Neuronal stem cell (in vitro differentiated cells): ENCODE data around the gene CTNNA3.
A peak's percentile ranks its signal among the peaks of the same experiment; 100 is the strongest.
"Not testable (repeated sequence)": the region's sequence is repeated elsewhere in the genome, so short reads cannot be mapped to it uniquely, and the experiment has no call there.

Experiments used
- DNase-seq: peaks from one replicate; pipeline ENCODE4 v3.0.0-alpha.2; 2013; ENCODE audit warnings: low spot score
- H2AFZ ChIP-seq: one replicate; pipeline ENCODE4 v1.6.1; 2013; ENCODE audit warnings: mild to moderate bottlenecking, low read length, inconsistent platforms
- H2AK5ac ChIP-seq: 2 replicates; pipeline ENCODE4 v1.6.1; 2013; ENCODE audit warnings: low read depth, mild to moderate bottlenecking, inconsistent platforms, low read length, moderate library complexity, mixed read lengths
- H2BK120ac ChIP-seq: 2 replicates; pipeline ENCODE4 v1.6.1; 2013; ENCODE audit warnings: low read depth, mild to moderate bottlenecking, inconsistent platforms, low read length, moderate library complexity, mixed read lengths
- H2BK12ac ChIP-seq: one replicate; pipeline ENCODE4 v1.6.1; 2013; ENCODE audit warnings: low read length, inconsistent platforms
- H2BK15ac ChIP-seq: 2 replicates; pipeline ENCODE4 v1.6.1; 2013; ENCODE audit warnings: mild to moderate bottlenecking, low read length, inconsistent platforms, mixed read lengths
- H2BK5ac ChIP-seq: one replicate; pipeline ENCODE4 v1.6.1; 2013; ENCODE audit warnings: inconsistent platforms, mild to moderate bottlenecking, low read length, moderate library complexity
- H3K14ac ChIP-seq: one replicate; pipeline ENCODE4 v1.6.1; 2013; ENCODE audit warnings: low read length, inconsistent platforms
- H3K18ac ChIP-seq: 2 replicates; pipeline ENCODE4 v1.6.1; 2013; ENCODE audit warnings: low read length, inconsistent platforms
- H3K23ac ChIP-seq: 2 replicates; pipeline ENCODE4 v1.6.1; 2013; ENCODE audit warnings: low read depth, mild to moderate bottlenecking, mixed read lengths, low read length, inconsistent platforms; ENCODE audit not compliant: poor library complexity
- H3K27ac ChIP-seq: replicated peaks from 3 replicates; pipeline ENCODE4 v1.5.1; 2013; ENCODE audit warnings: low read length, inconsistent platforms
- H3K27me3 ChIP-seq, 3 experiments: 2 replicates each; pipeline ENCODE4 v1.6.1; 2013; ENCODE audit warnings: low read length in 3 of 3, mild to moderate bottlenecking in 2 of 3, inconsistent platforms in 1 of 3, low read depth in 1 of 3, mixed read lengths in 1 of 3, moderate library complexity in 1 of 3; ENCODE audit not compliant: control insufficient read depth in 3 of 3, insufficient read depth in 3 of 3
- H3K36me3 ChIP-seq, 2 donors: replicated peaks in 1 of 2; 2 replicates each; pipeline ENCODE4 v1.6.1; 2013; ENCODE audit warnings: low read length in 2 of 2; ENCODE audit not compliant: control insufficient read depth in 2 of 2, insufficient read depth in 2 of 2
- H3K4ac ChIP-seq: 2 replicates; pipeline ENCODE4 v1.6.1; 2013; ENCODE audit warnings: inconsistent platforms, mild to moderate bottlenecking, low read length, moderate library complexity
- H3K4me1 ChIP-seq, 2 donors: 1 replicate in 1 of 2; 2 replicates in 1 of 2; pipeline ENCODE4 v1.6.1; 2013; ENCODE audit warnings: low read length in 2 of 2, low read depth in 1 of 2; ENCODE audit not compliant: control insufficient read depth in 2 of 2, insufficient read depth in 1 of 2
- H3K4me2 ChIP-seq: one replicate; pipeline ENCODE4 v1.6.1; 2013; ENCODE audit warnings: mild to moderate bottlenecking, low read length, inconsistent platforms; ENCODE audit not compliant: insufficient read depth, poor library complexity, severe bottlenecking
- H3K4me3 ChIP-seq, 2 donors: 2 replicates each; pipeline ENCODE4 v1.5.1; 2013; ENCODE audit warnings: low read length in 2 of 2, mild to moderate bottlenecking in 2 of 2, inconsistent platforms in 1 of 2, moderate library complexity in 1 of 2
- H3K79me1 ChIP-seq: one replicate; pipeline ENCODE4 v1.6.1; 2013; ENCODE audit warnings: low read depth, mild to moderate bottlenecking, inconsistent platforms, low read length, moderate library complexity
- H3K9ac ChIP-seq: one replicate; pipeline ENCODE4 v1.6.1; 2013; ENCODE audit warnings: mild to moderate bottlenecking, low read depth, low read length, inconsistent platforms; ENCODE audit not compliant: poor library complexity
- H3K9me3 ChIP-seq, 2 donors: replicated peaks in 1 of 2; 2 replicates each; pipeline versions ENCODE3 to v1.6.1; 2013; ENCODE audit warnings: low read length in 2 of 2, mild to moderate bottlenecking in 2 of 2, inconsistent platforms in 1 of 2, low read depth in 1 of 2, mixed read lengths in 1 of 2, moderate library complexity in 1 of 2; ENCODE audit not compliant: control insufficient read depth in 2 of 2, insufficient read depth in 1 of 2
- H4K8ac ChIP-seq: one replicate; pipeline ENCODE4 v1.6.1; 2013; ENCODE audit warnings: low read depth, mild to moderate bottlenecking, inconsistent platforms, low read length, moderate library complexity
- H4K91ac ChIP-seq: one replicate; pipeline ENCODE4 v1.6.1; 2013; ENCODE audit warnings: low read length, low read depth, mild to moderate bottlenecking, inconsistent platforms; ENCODE audit not compliant: poor library complexity
- WGBS, 2 donors: extraction: QIAGEN DNeasy Blood & Tissue Kit; methylation state at CpG; one replicate each; pipeline ENCODE4 v1.1.7; 2013; ENCODE audit warnings: missing lambda C conversion rate in 2 of 2, mixed read lengths in 1 of 2; ENCODE audit not compliant: insufficient read length in 2 of 2, insufficient replicate concordance in 1 of 2; ENCODE audit errors: extremely low coverage in 2 of 2; 5-methylcytosine and 5-hydroxymethylcytosine counted together

Gene CTNNA3

DNA sequence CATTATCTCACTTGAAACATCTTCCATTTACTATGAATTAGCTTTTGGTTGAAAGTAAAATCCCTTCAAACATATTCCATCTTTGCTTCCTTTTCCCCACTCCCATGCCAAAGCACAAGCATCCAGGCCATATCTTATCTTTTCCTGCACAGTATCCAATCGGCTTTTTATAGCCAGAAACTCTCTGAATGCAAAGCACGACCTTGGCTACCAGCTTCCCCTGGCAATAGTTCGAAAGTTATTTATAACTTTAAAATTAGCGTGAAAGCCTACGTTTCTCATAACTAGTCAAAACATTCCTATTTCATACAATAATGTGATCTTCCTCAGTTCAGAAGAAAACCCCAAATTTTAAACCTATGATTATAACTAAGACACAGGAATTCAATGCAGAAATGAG, 440 bp downstream of the CTNNA3 start:
- no peak for DNase-seq
- H3K4me3 ChIP-seq, result no peak overlapping the region

DNA sequence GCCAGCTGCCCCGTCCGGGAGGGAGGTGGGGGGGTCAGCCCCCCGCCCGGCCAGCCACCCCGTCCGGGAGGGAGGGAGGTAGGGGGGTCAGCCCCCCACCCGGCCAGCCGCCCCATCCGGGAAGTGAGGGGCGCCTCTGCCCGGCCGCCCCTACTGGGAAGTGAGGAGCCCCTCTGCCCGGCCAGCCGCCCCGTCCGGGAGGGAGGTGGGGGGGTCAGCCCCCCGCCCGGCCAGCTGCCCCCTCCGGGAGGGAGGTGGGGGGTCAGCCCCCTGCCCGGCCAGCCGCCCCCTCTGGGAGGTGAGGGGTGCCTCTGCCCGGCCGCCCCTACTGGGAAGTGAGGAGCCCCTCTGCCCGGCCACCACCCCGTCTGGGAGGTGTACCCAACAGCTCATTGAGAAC, 4.1 kb downstream of the CTNNA3 start:
- not testable (repeated sequence) for DNase-seq, H3K18ac ChIP-seq, H3K36me3 ChIP-seq, H2BK15ac ChIP-seq, H4K8ac ChIP-seq, H3K4me1 ChIP-seq, H4K91ac ChIP-seq, H3K4me3 ChIP-seq, H3K27me3 ChIP-seq, H3K4ac ChIP-seq, H2BK120ac ChIP-seq, H2BK12ac ChIP-seq, H3K27ac ChIP-seq, H2AFZ ChIP-seq, H3K9me3 ChIP-seq, H2BK5ac ChIP-seq, H3K9ac ChIP-seq, H2AK5ac ChIP-seq, H3K79me1 ChIP-seq, H3K23ac ChIP-seq, H3K4me2 ChIP-seq, H3K14ac ChIP-seq
- no CpG with 5 or more reads among the region's 25 CpGs for WGBS, 2 donors

More for the DNA sequence above, 440 bp downstream of the CTNNA3 start:
- H2BK120ac ChIP-seq, result no peak overlapping the region
- no peaks in the 10 kb centered on the region for H3K79me1 ChIP-seq
- H3K4ac ChIP-seq, result no peak overlapping the region
- H2BK5ac ChIP-seq, result no peak overlapping the region
- no peak overlapping the region for H2BK12ac ChIP-seq
- no peak overlapping the region for H3K14ac ChIP-seq
- no peak overlapping the region for H2AK5ac ChIP-seq
- no peak overlapping the region for H4K91ac ChIP-seq
- H4K8ac ChIP-seq, result no peak overlapping the region
- peaks cover 0 to 2% of the 10 kb centered on the region in 2 donors for H3K4me1 ChIP-seq
- no peak overlapping the region for H3K23ac ChIP-seq
- peak overlapping the region; percentile 2 for H2AFZ ChIP-seq
- no peaks in the 10 kb centered on the region for H3K9me3 ChIP-seq
- H3K27ac ChIP-seq, result no peak overlapping the region
- no peak overlapping the region for H2BK15ac ChIP-seq
- no peak overlapping the region for H3K9ac ChIP-seq
- no peak overlapping the region for H3K4me2 ChIP-seq
- H3K18ac ChIP-seq, result no peak overlapping the region
- WGBS, 2 donors, result no CpG with 5 or more reads among the region's 5 CpGs
- H3K36me3 ChIP-seq, result no peaks in the 10 kb centered on the region
- no peaks in the 10 kb centered on the region for H3K27me3 ChIP-seq

DNA sequence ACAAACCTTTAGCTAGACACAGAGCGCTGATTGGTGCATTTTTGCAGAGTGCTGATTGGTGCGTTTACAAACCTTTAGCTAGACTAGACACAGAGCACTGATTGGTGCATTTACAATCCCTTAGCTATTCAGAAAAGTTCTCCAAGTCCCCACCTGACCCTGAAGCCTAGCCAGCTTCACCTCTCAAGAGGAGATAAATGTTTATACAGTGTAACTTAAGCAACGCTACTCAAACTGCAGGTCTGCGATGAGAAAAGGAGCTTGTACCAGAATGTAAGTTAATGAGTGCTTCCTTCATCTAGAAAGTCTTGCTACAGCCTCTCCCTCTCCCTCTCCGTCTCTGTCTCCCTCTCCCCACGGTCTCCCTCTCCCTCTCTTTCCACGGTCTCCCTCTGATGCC, 5.5 kb downstream of the CTNNA3 start:
- H2BK120ac ChIP-seq, H3K4me3 ChIP-seq, H4K8ac ChIP-seq, H2AK5ac ChIP-seq, H3K27ac ChIP-seq, H3K27me3 ChIP-seq, H3K18ac ChIP-seq, H3K23ac ChIP-seq, H3K36me3 ChIP-seq, DNase-seq, H2BK12ac ChIP-seq, H3K4ac ChIP-seq, H2BK15ac ChIP-seq, H3K9me3 ChIP-seq, H3K79me1 ChIP-seq, H2AFZ ChIP-seq, H2BK5ac ChIP-seq, H4K91ac ChIP-seq, H3K4me1 ChIP-seq, H3K4me2 ChIP-seq, H3K14ac ChIP-seq, H3K9ac ChIP-seq: not testable (repeated sequence)
- no CpG with 5 or more reads among the region's 7 CpGs for WGBS, 2 donors

DNA sequence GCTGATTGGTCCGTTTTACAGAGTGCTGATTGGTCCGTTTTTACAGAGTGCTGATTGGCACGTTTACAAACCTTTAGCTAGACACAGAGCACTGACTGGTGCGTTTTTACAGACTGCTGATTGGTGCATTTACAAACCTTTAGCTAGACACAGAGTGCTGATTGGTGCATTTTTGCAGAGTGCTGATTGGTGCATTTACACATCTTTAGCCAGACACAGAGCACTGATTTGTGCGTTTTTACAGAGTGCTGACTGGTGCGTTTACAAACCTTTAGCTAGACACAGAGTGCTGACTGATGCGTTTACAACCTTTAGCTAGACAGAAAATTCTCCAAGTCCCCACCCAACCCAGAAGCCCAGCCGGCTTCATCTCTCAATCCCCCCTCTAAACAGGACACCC, 11.9 kb downstream of the CTNNA3 start:
- H3K18ac ChIP-seq, DNase-seq, H2AK5ac ChIP-seq, H3K79me1 ChIP-seq, H3K14ac ChIP-seq, H2BK5ac ChIP-seq, H4K8ac ChIP-seq, H3K27ac ChIP-seq, H4K91ac ChIP-seq, H3K9ac ChIP-seq, H3K23ac ChIP-seq, H2BK120ac ChIP-seq, H2AFZ ChIP-seq, H3K4ac ChIP-seq, H3K27me3 ChIP-seq, H3K4me2 ChIP-seq, H3K36me3 ChIP-seq, H2BK12ac ChIP-seq, H3K4me3 ChIP-seq, H3K9me3 ChIP-seq, H3K4me1 ChIP-seq, H2BK15ac ChIP-seq: not testable (repeated sequence)
- no CpG with 5 or more reads among the region's 8 CpGs for WGBS, 2 donors
